UCSD-AML1 (cell line): ENCODE data around the gene GPR162.

Source experiments
- DNase-seq: peaks from one replicate; lab custom pipeline; 2025; ENCODE audit not compliant: unreplicated experiment; lab: John Stamatoyannopoulos, UW

GPR162 gene

DNA sequence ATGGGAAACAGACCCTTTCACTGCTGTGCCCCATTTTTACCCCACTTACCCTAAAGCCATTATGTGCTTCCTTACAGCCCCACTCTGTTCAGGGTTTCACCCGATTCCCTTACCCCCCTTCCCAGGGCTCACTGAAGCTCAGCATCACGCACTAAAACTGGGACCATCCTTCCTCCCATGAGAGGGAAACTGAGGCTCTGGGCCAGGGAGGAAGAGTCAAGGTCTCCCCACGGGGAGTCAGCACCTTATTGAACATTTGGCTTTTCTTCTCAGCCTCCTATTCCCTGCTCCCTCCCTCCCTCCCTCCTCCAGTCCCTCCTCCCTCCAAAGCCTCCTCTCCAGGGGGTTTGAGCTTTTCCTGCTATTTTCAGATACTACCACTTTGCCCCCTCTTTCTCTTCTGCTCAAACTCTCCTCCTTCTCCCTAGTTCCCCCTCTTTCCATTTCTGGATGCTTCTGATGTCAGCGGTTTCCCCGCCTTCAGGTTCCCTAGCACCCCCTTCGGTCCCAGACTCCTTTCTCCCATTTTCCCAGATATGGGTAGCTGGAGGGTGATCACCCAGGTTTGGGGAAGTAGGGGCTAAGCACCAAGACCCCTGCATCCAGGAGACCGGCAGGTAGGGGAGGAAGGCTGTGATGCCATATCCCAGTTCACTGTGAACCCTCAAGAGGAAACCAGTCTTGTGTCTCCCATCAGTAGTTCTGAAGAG is 960 bp downstream of the GPR162 start:
- no peak for DNase-seq

DNA sequence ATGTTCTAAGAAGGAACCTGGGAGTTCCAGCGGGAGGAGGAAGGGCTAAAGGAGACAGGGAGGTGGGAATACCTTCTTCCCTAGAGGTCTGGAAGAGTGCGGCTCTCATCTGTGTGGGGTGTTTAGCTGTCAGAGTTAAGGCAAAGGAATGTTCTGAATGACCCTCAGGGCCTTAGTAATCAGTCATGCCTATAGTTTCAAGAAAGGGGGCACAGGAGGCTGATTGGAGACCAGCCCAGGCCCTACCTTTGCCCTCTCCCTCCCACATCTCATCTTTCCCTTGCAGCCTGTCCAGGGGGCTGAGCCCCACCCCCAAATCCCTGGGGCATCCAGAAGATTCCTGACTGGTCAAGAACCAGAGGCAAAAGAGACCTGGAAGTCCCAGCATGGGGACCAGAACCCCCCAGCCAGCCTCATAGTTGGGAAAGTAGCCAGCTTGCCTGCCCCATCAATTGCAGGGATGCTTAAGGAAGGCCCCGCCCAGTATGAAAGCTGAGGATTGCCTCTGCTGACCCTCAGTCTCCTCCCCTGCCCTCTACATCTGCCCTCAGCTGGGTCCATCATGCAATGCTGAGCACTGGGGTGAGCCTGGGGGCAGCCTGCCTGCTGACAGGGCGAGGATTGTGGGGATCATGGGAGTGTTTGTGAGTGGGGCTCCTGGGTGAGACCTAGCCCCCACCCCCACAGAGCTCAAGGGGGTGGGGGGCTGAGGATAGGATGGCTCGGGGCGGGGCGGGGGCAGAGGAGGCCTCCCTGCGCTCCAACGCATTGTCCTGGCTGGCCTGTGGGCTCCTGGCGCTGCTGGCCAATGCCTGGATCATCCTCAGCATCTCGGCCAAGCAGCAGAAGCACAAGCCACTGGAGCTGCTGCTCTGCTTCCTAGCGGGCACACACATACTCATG is 1.8 kb downstream of the GPR162 start:
- DNase-seq, result no peak

DNA sequence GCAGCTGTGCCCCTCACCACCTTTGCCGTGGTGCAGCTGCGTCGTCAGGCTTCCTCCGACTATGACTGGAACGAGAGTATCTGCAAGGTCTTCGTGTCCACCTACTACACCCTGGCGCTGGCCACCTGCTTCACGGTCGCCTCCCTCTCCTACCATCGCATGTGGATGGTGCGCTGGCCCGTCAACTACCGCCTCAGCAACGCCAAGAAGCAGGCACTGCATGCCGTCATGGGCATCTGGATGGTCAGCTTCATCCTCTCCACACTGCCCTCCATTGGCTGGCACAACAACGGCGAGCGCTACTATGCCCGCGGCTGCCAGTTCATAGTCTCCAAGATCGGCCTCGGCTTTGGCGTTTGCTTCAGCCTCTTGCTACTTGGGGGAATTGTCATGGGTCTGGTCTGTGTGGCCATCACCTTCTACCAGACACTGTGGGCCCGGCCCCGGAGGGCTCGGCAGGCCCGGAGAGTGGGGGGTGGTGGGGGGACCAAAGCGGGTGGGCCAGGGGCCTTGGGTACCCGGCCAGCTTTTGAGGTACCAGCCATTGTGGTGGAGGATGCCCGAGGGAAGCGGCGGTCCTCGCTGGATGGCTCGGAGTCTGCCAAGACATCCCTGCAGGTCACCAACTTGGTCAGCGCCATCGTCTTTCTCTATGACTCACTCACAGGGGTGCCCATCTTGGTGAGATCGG is 2.6 kb downstream of the GPR162 start:
- DNase-seq, result no peak

DNA sequence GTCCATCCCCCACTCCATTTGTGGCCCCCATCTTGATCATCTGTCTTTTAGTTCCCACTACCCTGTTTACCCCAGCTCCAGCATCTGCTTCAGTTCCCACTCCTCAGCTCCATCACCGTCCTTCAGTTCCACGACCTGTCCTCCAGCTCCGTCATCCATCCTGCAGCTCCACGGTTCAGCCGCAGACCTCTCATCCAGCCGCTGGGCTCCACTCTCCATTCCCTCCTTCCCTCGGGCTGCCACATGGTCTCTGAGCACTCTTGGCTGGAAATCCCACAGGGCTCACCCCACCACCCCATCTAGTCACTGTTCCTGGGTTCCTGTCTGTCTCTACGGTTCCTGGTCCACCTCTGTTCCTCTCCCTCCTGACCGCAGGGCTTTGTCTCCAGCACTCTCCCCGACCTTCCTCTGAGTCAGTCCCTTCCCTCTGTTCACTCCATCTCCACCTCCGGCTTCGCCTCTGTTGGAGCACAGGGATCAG is 3.3 kb downstream of the GPR162 start:
- DNase-seq, result no peak

DNA sequence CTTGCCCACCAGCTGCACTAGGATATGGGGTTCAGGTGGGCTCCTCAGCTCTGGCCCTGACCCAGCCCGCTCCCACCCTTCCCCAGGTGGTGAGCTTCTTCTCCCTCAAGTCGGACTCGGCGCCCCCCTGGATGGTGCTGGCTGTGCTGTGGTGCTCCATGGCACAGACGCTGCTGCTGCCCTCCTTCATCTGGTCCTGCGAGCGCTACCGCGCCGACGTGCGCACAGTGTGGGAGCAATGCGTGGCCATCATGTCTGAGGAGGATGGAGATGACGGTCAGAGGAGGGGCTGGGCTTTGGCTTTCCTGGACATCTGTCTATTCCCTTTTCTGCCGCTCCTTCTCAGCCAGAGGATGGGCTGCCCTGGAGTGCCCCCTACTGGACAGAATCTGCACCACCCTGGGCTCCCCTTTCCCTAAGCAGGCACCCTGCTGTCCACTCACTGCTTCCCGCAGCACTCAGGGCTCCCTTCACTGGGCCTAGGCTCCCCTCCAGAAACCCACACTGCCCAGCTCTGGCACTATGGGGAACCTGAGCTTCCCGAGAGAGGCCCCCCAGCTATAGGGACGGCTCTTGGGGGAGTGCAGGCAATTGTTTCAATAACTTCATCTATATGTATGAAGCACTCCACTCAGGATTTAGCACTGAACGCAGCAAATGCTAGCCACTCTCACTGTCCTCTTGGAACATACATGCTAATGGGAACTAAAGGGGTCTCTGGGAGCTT is 3.9 kb downstream of the GPR162 start:
- DNase-seq, result peak; percentile 85

DNA sequence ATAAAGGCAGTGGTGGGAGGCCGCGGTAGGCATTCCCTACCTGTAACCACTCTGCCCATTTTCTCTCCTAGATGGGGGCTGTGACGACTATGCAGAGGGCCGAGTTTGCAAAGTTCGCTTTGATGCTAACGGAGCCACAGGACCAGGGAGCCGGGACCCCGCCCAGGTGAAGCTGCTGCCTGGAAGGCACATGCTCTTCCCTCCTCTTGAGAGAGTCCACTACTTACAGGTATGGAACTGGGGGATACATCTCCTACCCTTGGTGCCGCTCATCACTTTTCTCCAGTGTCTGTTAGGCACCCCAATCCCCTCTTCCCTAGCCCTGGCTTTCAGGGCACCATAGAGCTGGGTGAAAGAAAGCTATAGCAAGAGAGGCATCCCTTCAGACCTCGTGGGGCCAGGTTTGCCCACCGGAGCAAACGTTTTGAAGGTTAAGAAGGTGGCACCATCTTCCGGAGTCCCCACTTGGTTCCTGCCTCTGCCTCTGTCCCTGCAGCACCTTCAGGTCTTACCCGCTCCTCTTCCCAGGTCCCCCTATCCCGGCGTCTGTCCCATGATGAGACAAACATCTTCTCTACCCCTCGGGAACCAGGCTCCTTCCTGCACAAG is 4.6 kb downstream of the GPR162 start:
- no peak for DNase-seq

DNA sequence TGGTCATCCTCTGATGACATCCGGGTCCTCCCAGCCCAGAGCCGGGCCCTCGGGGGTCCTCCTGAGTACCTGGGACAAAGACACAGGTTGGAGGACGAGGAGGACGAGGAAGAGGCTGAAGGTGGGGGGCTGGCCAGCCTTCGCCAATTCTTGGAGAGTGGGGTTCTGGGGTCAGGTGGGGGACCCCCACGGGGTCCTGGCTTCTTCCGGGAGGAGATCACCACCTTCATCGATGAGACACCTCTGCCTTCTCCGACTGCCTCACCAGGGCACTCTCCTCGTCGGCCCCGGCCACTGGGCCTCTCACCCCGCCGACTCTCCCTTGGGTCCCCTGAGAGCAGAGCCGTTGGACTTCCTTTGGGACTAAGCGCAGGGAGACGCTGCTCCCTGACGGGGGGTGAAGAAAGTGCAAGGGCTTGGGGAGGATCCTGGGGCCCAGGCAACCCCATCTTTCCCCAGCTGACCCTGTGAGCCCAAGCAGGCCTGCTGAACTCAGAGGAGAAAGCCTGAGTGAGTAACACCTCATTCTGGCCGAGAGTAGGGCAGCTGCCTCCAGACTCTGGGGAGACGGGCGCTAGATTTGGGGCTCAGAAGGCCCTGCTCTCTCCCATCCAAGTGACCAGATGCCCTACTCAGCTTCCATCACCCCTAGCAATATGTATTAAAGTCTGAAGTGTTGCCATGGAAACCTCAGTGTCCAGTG is 5.3 kb downstream of the GPR162 start:
- no peak for DNase-seq

DNA sequence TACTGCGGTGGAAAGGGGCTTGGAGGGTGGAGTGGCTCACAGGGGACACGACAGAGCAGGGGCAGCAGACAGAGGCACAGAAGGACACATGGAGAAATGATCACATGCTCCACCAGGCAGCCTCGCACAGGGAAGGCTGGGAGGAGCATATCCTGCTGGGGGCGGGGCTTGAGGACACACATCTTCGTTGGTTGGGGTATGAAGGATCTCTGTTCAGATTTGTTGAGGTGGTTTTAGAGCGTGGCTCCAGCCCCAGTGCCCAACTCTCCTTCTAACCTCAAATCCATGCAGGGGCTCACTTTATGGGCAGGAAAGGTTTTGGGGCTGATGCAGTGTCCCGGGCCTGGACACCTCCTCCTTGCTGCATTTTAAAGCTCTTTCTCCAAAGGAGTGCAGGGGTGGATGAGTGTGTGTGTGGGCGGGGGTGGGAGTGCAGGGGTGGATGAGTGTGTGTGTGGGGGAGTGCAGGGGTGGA is 5.9 kb downstream of the GPR162 start:
- peak; percentile 75 for DNase-seq

DNA sequence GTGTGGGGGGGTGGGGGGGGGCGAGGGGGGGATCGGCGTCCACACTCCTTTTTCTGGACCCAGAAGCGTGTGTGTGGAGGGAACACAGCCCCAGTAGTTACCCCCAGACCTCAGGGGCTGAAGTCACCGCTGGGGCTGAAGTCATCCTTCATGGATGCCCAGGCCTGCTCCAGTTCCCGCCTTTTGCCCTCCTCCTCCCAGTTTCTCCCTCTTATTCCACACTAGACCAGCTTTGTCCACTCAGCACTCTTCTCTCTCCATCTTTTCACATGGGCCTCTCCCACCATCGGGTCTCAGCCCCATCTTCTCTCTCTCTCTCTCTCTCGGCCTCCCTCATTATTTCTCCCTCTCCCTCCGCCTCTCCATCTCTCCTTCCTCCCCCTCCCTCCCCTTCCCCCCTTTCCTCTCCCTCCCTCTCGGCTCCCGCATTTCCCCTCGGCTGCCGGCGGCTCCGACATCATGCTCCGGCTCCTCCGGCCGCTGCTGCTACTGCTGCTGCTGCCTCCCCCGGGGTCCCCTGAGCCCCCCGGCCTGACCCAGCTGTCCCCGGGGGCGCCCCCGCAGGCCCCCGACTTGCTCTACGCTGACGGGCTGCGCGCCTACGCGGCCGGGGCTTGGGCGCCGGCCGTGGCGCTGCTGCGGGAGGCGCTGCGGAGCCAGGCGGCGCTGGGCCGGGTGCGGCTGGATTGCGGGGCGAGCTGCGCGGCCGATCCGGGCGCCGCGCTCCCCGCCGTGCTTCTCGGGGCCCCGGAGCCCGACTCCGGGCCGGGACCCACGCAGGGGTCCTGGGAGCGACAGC is 6.6 kb downstream of the GPR162 start, which contains the start of gene P3H3:
Gene P3H3, plus strand, starts transcription at position 426 of the 799 bp plus-strand sequence. Its CDS starts 34 bp downstream, at position 460.
- peak; percentile 47 for DNase-seq

DNA sequence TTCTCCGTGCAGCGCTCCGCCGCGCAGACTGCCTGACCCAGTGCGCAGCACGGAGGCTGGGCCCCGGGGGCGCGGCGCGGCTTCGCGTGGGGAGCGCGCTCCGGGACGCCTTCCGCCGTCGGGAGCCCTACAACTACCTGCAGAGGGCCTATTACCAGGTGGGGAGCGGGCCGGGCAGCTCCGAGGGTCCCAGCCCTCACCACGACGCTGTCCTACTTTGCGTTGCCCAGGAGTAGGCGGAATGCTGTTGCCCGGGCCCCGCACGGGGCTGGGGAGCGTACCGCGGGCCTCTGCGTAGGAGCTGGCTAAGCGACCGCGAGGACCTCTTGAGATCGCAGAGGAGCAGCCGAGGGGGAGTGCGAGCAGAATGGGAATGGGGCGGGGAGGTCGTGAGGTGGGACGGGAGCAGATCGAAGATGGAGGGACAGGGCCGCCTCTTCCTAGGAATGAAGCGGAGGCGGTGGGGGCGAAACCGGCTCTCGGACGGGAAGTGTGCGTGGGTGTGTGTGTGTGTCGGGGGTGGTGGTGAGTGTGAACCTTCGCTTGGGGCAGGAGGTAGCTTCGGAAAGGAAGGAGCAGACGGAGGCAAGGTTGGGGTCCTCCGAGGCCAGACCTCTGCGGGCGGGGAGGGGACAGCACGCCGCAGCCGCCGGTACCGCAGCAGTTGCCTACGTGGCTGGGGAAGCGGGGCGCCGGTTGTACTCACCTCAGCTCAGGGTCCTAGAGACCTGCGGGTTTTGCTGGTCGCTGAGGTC is 7.3 kb downstream of the GPR162 start:
- peak; percentile 61 for DNase-seq

DNA sequence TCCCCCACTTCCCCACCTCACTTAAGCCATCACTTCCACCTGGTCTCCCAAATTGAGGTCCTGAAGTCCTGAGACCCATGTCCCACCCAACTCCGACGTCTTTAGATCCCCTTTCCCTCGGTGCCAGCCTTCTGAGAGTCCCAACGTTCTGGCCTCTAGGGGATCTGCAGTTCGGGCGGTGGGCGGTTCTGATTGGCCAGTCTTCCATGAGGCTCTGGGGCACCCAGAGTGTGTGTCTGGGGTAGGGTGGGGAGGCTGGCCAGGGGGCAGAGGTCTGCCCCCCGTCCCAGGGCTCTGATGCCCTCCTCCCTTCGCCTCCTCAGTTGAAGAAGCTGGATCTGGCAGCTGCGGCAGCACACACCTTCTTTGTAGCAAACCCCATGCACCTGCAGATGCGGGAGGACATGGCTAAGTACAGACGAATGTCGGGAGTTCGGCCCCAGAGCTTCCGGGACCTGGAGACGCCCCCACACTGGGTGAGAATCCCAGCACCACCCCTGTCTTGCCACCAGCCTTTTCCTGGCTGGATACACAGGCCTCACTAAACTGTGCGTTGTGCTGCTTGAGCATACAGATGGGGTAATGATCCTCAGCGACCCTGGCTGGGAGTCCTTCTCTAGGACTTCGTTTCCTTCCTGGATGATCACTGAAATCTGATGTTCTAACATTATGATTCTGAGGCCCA is 8.1 kb downstream of the GPR162 start:
- no peak for DNase-seq

DNA sequence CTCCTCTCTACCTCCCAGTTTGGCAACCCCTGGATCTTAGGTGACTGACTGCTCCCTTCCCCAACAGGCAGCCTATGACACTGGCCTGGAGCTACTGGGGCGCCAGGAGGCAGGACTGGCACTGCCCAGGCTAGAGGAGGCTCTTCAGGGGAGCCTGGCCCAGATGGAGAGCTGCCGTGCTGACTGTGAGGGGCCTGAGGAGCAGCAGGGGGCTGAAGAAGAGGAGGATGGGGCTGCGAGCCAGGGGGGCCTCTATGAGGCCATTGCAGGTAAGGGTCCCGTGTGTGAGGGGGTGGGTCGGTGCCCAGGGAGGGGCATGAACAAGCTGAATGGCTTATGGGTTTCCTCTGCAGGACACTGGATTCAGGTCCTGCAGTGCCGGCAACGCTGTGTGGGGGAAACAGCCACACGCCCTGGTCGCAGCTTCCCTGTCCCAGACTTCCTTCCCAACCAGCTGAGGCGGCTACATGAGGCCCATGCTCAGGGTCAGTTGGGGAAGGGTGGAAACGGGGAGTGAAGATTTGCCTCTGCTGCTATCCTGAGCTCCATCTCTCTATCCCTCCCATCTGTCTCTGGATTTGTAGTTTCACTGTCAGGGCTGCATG is 8.8 kb downstream of the GPR162 start:
- no peak for DNase-seq

DNA sequence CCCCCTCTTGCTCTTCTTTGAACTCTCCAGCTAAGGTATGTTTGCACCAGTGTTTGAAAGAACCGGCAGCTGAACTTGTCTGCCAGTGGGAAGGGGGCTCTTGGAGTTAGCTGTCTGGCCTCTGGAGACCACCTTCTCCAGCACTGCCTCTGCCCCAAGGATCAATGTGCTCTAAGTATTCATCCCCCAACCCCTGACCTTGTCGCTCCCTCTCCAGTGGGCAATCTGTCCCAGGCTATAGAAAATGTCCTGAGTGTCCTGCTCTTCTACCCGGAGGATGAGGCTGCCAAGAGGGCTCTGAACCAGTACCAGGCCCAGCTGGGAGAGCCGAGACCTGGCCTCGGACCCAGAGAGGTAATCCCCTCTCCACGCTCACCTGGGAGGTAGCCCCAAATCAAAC is 9.4 kb downstream of the GPR162 start:
- no peak for DNase-seq

DNA sequence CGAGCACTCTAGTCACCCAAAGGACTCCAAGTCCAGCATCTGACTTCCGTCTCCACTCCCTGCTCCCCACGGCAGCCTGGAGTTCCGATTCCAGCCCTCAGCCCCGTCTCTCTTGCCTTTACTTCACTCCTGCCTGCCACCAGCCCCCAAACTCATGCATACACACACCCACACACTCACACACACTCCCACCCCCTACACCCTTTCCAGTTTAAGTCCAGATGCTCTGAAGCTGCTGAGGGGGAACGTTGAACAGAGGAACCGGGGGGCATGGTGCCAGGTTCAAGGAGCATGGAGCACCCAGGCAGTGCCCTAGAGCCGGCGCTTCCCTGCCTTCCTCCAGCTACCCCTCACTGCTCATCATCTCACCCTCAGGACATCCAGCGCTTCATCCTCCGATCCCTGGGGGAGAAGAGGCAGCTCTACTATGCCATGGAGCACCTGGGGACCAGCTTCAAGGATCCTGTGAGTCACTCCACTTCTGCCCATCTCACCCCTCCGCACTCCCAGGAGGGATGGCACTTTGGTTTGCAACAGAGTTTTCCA is 9.9 kb downstream of the GPR162 start:
- no peak for DNase-seq

DNA sequence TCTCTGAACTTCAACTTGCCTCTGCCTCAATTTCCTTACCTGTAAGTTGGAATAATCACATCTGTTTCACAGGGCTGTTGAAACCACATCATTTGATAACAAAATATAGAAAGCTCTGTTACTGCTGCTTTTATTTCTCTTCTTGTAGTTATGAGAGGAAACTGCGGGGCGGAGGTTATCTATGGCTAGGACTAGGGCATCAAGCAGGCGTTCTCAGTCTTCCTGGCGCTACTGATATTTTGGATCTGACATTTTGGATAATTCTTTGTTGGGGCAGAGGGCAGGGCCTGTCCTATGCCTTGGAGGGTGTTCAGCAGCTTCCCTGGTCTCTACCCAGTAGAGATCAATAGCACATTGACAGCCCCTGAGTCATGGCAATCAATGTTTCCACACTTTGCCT is 10.5 kb downstream of the GPR162 start:
- DNase-seq, result no peak

DNA sequence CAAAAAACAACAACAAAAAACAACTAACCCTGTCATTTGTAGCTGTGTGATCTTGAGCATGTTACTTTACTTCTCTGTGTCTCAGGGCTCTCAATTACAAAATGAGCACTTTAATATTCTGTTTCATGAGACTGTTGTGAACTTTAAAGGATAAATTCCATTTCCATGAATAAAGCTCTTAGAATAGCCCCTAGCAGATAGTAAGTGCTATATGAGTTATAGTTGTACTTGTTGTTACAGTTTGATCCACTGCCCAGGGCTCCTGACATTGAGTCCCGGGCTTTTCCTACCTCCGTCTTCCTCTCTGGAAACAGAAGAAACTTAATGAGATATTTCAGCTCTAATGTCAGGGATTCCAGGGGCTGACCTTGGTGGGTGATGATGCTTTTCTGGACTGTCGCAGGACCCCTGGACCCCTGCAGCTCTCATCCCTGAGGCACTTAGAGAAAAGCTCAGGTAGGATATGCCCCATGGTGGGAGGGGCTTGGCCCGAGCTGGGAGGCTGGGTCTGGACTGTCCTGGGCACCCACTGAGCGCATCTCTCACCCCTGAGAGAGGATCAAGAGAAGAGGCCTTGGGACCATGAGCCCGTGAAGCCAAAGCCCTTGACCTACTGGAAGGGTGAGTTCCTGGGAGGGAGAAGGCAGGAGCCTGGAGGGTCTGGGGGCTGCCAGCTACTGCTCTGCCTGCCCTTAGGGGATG is 11.7 kb downstream of the GPR162 start:
- DNase-seq, result no peak
